B cell (primary cell): ENCODE measurements around the gene RUFY4. TPM values are rescaled to one million over a fixed set of nuclear protein-coding genes. Genes with fewer than 3 reads are reported as not detected.

Experiments
- ATAC-seq: fragments of 200-7000 bp; cut with Tn5 transposase; one replicate; pipeline ENCODE4 v1.10.0; 2021; ENCODE audit warnings: low read depth, mild to moderate bottlenecking, moderate number of reproducible peaks, moderate library complexity
- CTCF ChIA-PET: fragments of 350-600 bp; sonication (Branson Sonifier 250); formaldehyde crosslinking; loops from one replicate; lab custom pipeline; 2021; ENCODE audit warnings: antibody characterized with exemption, inconsistent platforms; lab: Charles Lee
- POLR2A ChIA-PET: fragments of 350-600 bp; sonication (Branson Sonifier 250); formaldehyde crosslinking; loops from one replicate; lab custom pipeline; 2021; ENCODE audit warnings: antibody characterized with exemption; lab: Charles Lee
- DNase-seq: peaks from one replicate; pipeline ENCODE4 v3.0.0; 2013
- H2AFZ ChIP-seq: 2 replicates; pipeline ENCODE4 v1.6.1; 2012; ENCODE audit warnings: mild to moderate bottlenecking, low read depth, low read length; ENCODE audit not compliant: insufficient read depth, poor library complexity, severe bottlenecking
- H3K27ac ChIP-seq, 2 donors: 1 replicate in 1 of 2; 2 replicates in 1 of 2; pipeline ENCODE4 v1.5.1; 2012 to 2013; ENCODE audit warnings: low read length in 2 of 2, mild to moderate bottlenecking in 2 of 2, moderate library complexity in 1 of 2
- H3K27me3 ChIP-seq, 4 experiments: fragments of 200-600 bp in 1 of 4; sonication (generic) in 1 of 4; replicated peaks in 1 of 4; 1 replicate in 2 of 4; 2 replicates in 2 of 4; pipeline versions ENCODE4 v1.6.1 to v1.7.0; 2013 to 2016; ENCODE audit warnings: low read length in 3 of 4, mild to moderate bottlenecking in 2 of 4, mixed read lengths in 1 of 4, moderate library complexity in 1 of 4; ENCODE audit not compliant: insufficient read depth in 4 of 4, control insufficient read depth in 3 of 4; ENCODE audit errors: control extremely low read depth in 1 of 4
- H3K36me3 ChIP-seq, 2 experiments: replicated peaks in 1 of 2; 1 replicate in 1 of 2; 2 replicates in 1 of 2; pipeline versions ENCODE4 v1.6.1 to v1.7.1; 2013; ENCODE audit warnings: low read length in 1 of 2; ENCODE audit not compliant: insufficient read depth in 2 of 2, control insufficient read depth in 1 of 2; ENCODE audit errors: control extremely low read depth in 1 of 2, extremely low read depth in 1 of 2
- H3K4me1 ChIP-seq, 2 donors: fragments of 200-600 bp in 1 of 2; sonication (generic) in 1 of 2; 1 replicate in 1 of 2; 2 replicates in 1 of 2; pipeline versions ENCODE4 v1.5.1 to v1.6.1; 2013 to 2017; ENCODE audit warnings: low read length in 2 of 2; ENCODE audit not compliant: control insufficient read depth in 2 of 2, insufficient read depth in 2 of 2
- H3K4me2 ChIP-seq: replicated peaks from 2 replicates; pipeline ENCODE3; 2012; ENCODE audit warnings: mild to moderate bottlenecking, low read depth, low read length; ENCODE audit not compliant: poor library complexity, severe bottlenecking
- H3K4me3 ChIP-seq, 5 experiments: fragments of 200-600 bp in 1 of 5; sonication (generic) in 1 of 5; 1 replicate in 3 of 5; 2 replicates in 2 of 5; pipeline versions ENCODE4 v1.5.1 to v1.7.0; 2011 to 2016; ENCODE audit warnings: low read length in 4 of 5, mild to moderate bottlenecking in 4 of 5, low read depth in 2 of 5, control low read depth in 1 of 5, moderate library complexity in 1 of 5; ENCODE audit not compliant: insufficient read depth in 1 of 5; ENCODE audit errors: control extremely low read depth in 1 of 5, extremely low read depth in 1 of 5
- H3K79me2 ChIP-seq: fragments of 200-600 bp; sonication (generic); one replicate; pipeline ENCODE4 v1.6.0; 2016; ENCODE audit warnings: low read length; ENCODE audit not compliant: control insufficient read depth, insufficient read depth
- H3K9ac ChIP-seq: fragments of 200-600 bp; sonication (generic); 2 replicates; pipeline ENCODE4 v1.6.1; 2017; ENCODE audit warnings: mild to moderate bottlenecking, low read length, moderate library complexity
- H3K9me3 ChIP-seq, 3 donors: one replicate each; pipeline versions ENCODE4 v1.6.1 to v1.7.1; 2013; ENCODE audit warnings: low read length in 2 of 3; ENCODE audit not compliant: control insufficient read depth in 2 of 3, insufficient read depth in 1 of 3; ENCODE audit errors: control extremely low read depth in 1 of 3
- H4K20me1 ChIP-seq: 2 replicates; pipeline ENCODE4 v1.6.0; 2012; ENCODE audit warnings: mild to moderate bottlenecking, low read length; ENCODE audit not compliant: insufficient read depth, control insufficient read depth, poor library complexity, severe bottlenecking
- H3K27ac Mint-ChIP-seq: one replicate; pipeline ENCODE4 v1.8.0; 2021; ENCODE audit warnings: mixed read lengths
- H3K27me3 Mint-ChIP-seq: one replicate; pipeline ENCODE4 v1.8.0; 2021; ENCODE audit warnings: mixed read lengths
- H3K4me1 Mint-ChIP-seq: one replicate; pipeline ENCODE4 v1.8.0; 2021; ENCODE audit warnings: mixed read lengths
- H3K4me3 Mint-ChIP-seq: one replicate; pipeline ENCODE4 v1.8.0; 2021; ENCODE audit warnings: mixed read lengths
- H3K9me3 Mint-ChIP-seq: one replicate; pipeline ENCODE4 v1.8.0; 2022; ENCODE audit warnings: mixed read lengths; ENCODE audit not compliant: insufficient read depth
- CTCF ChIP-seq: fragments of 200-600 bp; IDR thresholded peaks from one replicate; pipeline ENCODE4 v1.8.0; 2022; ENCODE audit warnings: antibody characterized with exemption, mild to moderate bottlenecking
- EZH2 ChIP-seq: IDR thresholded peaks from 2 replicates; pipeline ENCODE4 v1.6.1; 2012; ENCODE audit warnings: borderline replicate concordance, low read depth, mild to moderate bottlenecking, moderate library complexity, low read length; ENCODE audit not compliant: insufficient read depth, poor library complexity, severe bottlenecking
- WGBS: methylation state at CpG from one replicate; pipeline ENCODE4 v1.1.5; 2013; ENCODE audit warnings: missing lambda C conversion rate; ENCODE audit not compliant: insufficient coverage; 5-methylcytosine and 5-hydroxymethylcytosine counted together
- intact Hi-C: fragments of 100-400 bp; cut with micrococcal nuclease; formaldehyde crosslinking; loops from one replicate; pipeline ENCODE4 v1.10.0; 2022
- polyA plus RNA-seq: library from polyadenylated mRNA; depleted of rRNA; stranded (reverse); fragments of >200 nt; gene quantifications from 2 replicates; pipeline ENCODE4 v1.2.3, GENCODE V29; 2012
- total RNA-seq, 2 donors: library from RNA; stranded (reverse); fragments of 120-200 nt in 1 of 2; gene quantifications; 1 replicate in 1 of 2; 2 replicates in 1 of 2; pipeline versions ENCODE4 v1.2.3 to v1.2.4, GENCODE V29; 2013 to 2022

Gene RUFY4
- total and polyA plus RNA-seq, 2 donors (not counting 1 experiment from before 2014, with no cell fraction given) = 0.34 TPM; not detected in 1

- peaks cover 7% of the 10 kb centered on the region for H3K4me1 Mint-ChIP-seq
- CTCF ChIA-PET = no interaction called here
- DNase-seq = no peak
Observed at GRCh38 chr2:218023636-218024035, 45.4 kb upstream of the RUFY4 start.

GRCh38 chr2:218024336-218024735 is 44.7 kb upstream of the RUFY4 start:
- Histone ChIP-seq H3K27me3 (no peaks in the 10 kb centered on the region), H4K20me1 (no peaks in the 10 kb centered on the region), H2AFZ (no peak overlapping the region), H3K9me3 (peaks cover 0 to 3% (median 0%) of the 10 kb centered on the region in 3 donors), H3K4me1 (peaks cover 0 to 10% of the 10 kb centered on the region in 2 donors), H3K4me2 (no peak overlapping the region), H3K4me3 (no peak overlapping the region), H3K27ac (no peak overlapping the region), H3K36me3 (no peaks in the 10 kb centered on the region), H3K79me2 (no peaks in the 10 kb centered on the region), H3K9ac (no peak overlapping the region)
- H3K4me1 Mint-ChIP-seq = peaks cover 5% of the 10 kb centered on the region
- ChIA-PET POLR2A (no interaction called here), CTCF (no interaction called here)
- intact Hi-C loops = no loop called here
- ATAC-seq = no peak
- DNase-seq = no peak
- H3K9me3 Mint-ChIP-seq = no peaks in the 10 kb centered on the region
- 86% methylated on average over 1 of the region's 2 CpGs for WGBS
- no peak overlapping the region for H3K27ac Mint-ChIP-seq
- TF ChIP-seq EZH2 (no peak), CTCF (no peak)
- H3K27me3 Mint-ChIP-seq = peaks cover 8% of the 10 kb centered on the region
- H3K4me3 Mint-ChIP-seq = no peak overlapping the region

More at GRCh38 chr2:218023636-218024035, 45.4 kb upstream of the RUFY4 start:
- Histone ChIP-seq H3K27ac (no peak overlapping the region), H3K4me1 (peaks cover 0 to 13% of the 10 kb centered on the region in 2 donors), H3K4me2 (no peak overlapping the region), H4K20me1 (no peaks in the 10 kb centered on the region), H3K36me3 (no peaks in the 10 kb centered on the region), H3K79me2 (no peaks in the 10 kb centered on the region), H3K27me3 (no peaks in the 10 kb centered on the region), H3K4me3 (no peak overlapping the region), H2AFZ (no peak overlapping the region), H3K9me3 (peaks cover 0 to 3% (median 0%) of the 10 kb centered on the region in 3 donors), H3K9ac (no peak overlapping the region)
- H3K9me3 Mint-ChIP-seq = no peaks in the 10 kb centered on the region
- no peak overlapping the region for H3K27ac Mint-ChIP-seq
- no peak overlapping the region for H3K4me3 Mint-ChIP-seq
- TF ChIP-seq EZH2 = no peak
- no peak for TF ChIP-seq CTCF
- WGBS = 90% methylated on average over 3 of the region's 3 CpGs
- ATAC-seq = no peak
- POLR2A ChIA-PET = no interaction called here
- peaks cover 8% of the 10 kb centered on the region for H3K27me3 Mint-ChIP-seq
- intact Hi-C loops = no loop called here
